Measurements from ENCODE around the gene TSEN15. TPM values are rescaled to one million over a fixed set of nuclear protein-coding genes. Genes with fewer than 3 reads are reported as not detected.
A peak's percentile ranks its signal among the peaks of the same experiment; 100 is the strongest.
"Not testable (repeated sequence)": the region's sequence is repeated elsewhere in the genome, so short reads cannot be mapped to it uniquely, and the experiment has no call there.

Gene TSEN15
- total RNA-seq, 1 donor from 2014 or later = 27.2 TPM

GRCh38 chr1:184082541-184083415, 31.2 kb downstream of the TSEN15 start:
- no peak for ATAC-seq
- intact Hi-C loops (cut with micrococcal nuclease) = no loop called here

GRCh38 chr1:184085667-184086066, 34.1 kb downstream of the TSEN15 start:
- intact Hi-C loops (cut with micrococcal nuclease) = no loop called here
- ATAC-seq = no peak

More at GRCh38 chr1:184082541-184083415, 31.2 kb downstream of the TSEN15 start:
- DNase-seq = no peak

GRCh38 chr1:184088037-184088436, 36.5 kb downstream of the TSEN15 start:
- intact Hi-C loops (cut with micrococcal nuclease) = no loop called here
- DNase-seq (no peak), ATAC-seq (no peak)

More at GRCh38 chr1:184085667-184086066, 34.1 kb downstream of the TSEN15 start:
- DNase-seq = no peak

DNA sequence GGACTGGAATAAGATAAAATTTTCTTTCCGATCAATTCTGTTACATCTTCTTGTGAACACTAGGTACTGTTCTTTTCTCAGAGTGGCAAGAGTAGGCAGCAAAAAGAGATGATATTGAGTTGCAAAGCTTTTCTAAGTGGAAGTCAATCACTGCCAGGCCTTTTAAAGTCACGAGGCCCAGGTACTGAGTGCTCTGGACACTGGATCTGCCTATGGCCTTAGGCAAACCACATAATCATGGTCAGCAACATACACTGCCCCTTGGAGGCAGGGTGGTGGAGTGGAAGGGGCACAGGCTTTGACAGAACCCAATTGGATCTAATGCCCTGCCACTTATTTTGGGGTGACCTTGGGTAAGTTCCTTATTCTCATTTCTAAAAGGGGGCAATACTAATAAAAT, 41.5 kb downstream of the TSEN15 start:
- intact Hi-C loops (cut with micrococcal nuclease) = no loop called here
- DNase-seq (no peak), ATAC-seq (peak; percentile 69)

DNA sequence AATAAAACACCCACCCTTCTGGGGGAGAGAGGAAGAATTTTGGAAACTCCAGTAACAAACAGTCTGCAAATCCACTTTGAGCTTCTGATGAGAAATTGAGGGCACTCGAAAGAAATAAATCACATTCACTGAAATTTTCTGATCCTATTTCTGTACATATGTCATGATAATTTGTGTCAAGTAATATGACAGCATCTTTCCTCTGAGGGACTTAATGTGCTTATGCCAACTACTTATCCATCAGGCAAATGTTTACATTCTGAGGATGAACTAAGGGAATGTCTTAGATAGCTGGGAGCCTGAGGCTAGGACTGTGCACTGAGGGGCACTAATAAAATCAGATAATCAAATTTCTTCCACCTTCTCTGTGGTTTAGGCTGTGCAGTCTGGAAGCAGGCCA, 44.5 kb downstream of the TSEN15 start:
- no peak for DNase-seq
- intact Hi-C loops (cut with micrococcal nuclease) = no loop called here
- no peak for ATAC-seq

- DNase-seq; intact Hi-C loops (cut with micrococcal nuclease); ATAC-seq: not testable (repeated sequence)
These were observed 45.0 kb downstream of the TSEN15 start for GRCh38 chr1:184096580-184096979.

- ATAC-seq = no peak
- no peak for DNase-seq
- intact Hi-C loops (cut with micrococcal nuclease) = no loop called here
These were observed 49.6 kb downstream of the TSEN15 start for GRCh38 chr1:184101141-184101540.

- intact Hi-C loops (cut with micrococcal nuclease) = no loop called here
- DNase-seq (no peak), ATAC-seq (no peak)
These were observed 50.0 kb downstream of the TSEN15 start for GRCh38 chr1:184101571-184101970.

- intact Hi-C loops (cut with micrococcal nuclease) = no loop called here
- no peak for ATAC-seq
These were observed 59.0 kb downstream of the TSEN15 start for GRCh38 chr1:184110272-184111204.

DNA sequence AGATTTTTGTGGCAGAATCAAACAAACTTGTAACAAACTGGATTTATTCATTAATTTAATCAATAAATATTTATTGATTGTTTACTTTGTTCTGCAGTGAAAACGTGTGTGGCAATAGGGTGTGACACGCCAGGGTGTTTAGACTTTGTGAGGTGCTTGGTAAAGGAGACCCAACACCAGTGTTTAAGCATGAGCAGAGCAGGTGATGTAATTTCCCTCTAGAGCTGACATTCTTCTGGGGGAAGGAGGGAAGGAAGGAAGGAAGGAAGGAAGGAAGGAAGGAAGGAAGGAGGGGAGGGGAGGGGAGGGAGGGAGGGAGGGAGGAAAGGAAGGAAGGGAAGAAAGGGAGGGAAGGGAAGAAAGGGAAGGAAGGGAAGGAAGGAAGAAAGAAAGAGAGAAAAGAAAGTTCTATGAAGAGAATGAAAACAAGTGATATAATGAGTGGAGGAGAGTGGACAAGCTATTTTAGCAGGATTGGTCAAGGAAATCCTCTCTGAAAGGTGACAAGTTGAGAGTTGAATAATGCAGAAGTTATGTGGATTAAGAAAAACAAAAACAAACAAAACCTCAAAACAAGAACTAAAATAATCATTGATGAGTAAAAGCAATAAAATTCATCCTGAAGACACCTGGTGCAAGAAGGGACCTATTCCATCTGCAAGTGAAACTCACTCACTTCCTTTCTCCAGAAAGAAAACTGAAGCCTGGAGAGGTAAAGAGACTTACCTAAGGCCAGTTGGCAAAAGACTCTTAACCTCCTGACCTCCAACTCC, 60.8 kb downstream of the TSEN15 start:
- intact Hi-C loops (cut with micrococcal nuclease) = no loop called here
- DNase-seq (no peak), ATAC-seq (no peak)

More at GRCh38 chr1:184110272-184111204, 59.0 kb downstream of the TSEN15 start:
- DNase-seq = no peak

GRCh38 chr1:184113251-184113650, 61.7 kb downstream of the TSEN15 start:
- intact Hi-C loops (cut with micrococcal nuclease) = no loop called here
- ATAC-seq (no peak), DNase-seq (no peak)

GRCh38 chr1:184114818-184115398, 63.4 kb downstream of the TSEN15 start:
- intact Hi-C loops (cut with micrococcal nuclease) = no loop called here
- DNase-seq = no peak
- ATAC-seq = no peak

DNA sequence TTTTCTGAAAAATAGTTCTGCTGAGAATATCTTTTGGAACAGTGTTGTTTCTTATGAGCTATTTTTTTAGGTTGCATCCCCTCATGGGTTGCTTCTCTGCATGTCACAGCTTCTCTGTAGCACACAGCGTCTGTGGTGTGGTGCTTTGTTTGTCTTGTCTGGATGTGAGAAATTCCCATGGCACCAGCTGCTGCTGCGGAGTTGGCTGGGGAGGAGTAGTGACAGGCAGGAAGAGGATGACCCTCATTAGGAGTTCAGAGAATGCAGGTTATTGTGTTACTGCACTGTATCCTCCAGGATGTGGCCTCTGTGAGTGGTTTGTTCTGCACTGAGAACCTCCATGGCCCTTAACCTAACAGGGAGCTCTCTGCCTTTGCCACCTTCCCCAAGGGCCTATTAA, 64.8 kb downstream of the TSEN15 start:
- DNase-seq = no peak
- intact Hi-C loops (cut with micrococcal nuclease) = no loop called here
- ATAC-seq = no peak

DNA sequence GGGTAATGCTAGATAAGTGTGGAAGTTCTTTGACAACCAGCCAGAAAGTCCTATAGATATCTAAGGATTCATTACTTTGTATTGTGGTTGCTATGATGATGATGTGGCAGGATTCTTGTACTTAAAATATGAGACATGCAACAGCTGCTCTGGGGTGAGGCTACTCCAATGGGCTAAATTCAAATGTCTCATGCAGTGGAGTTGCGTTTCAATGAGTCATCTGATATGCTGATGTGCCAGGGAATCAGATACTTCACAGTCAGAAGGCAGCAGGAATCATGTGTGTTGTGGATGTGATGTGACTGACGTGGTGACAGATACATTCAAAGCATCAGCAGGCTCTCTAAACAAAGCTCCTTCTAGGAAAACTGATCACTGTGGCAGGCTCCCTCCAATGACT, 66.5 kb downstream of the TSEN15 start:
- DNase-seq = no peak
- ATAC-seq = no peak
- intact Hi-C loops (cut with micrococcal nuclease) = no loop called here

Other genes with a start within 250 kb of the TSEN15 start
- 18.5 TPM for gene RGL1, start 246.6 kb upstream of the TSEN15 start, total RNA-seq
- gene COLGALT2, start 14.0 kb upstream of the TSEN15 start, total RNA-seq = 5.4 TPM